HFFc6 (cell line): Measurements from ENCODE around the gene AFF1. TPM values are rescaled to one million over a fixed set of nuclear protein-coding genes. Genes with fewer than 3 reads are reported as not detected.

ENCODE experiments used
- DNase-seq: peaks from one replicate; pipeline ENCODE4 v3.0.0-alpha.2; 2018
- H3K27ac Mint-ChIP-seq: 2 replicates; pipeline ENCODE4 v1.8.0; 2020; ENCODE audit warnings: mild to moderate bottlenecking, mixed read lengths
- H3K27me3 Mint-ChIP-seq: 2 replicates; pipeline ENCODE4 v1.8.0; 2021; ENCODE audit warnings: mild to moderate bottlenecking, moderate library complexity, mixed read lengths; ENCODE audit not compliant: insufficient read depth
- H3K36me3 Mint-ChIP-seq: 2 replicates; pipeline ENCODE4 v1.8.0; 2021; ENCODE audit warnings: low read depth, mixed read lengths
- H3K4me1 Mint-ChIP-seq: 2 replicates; pipeline ENCODE4 v1.8.0; 2020; ENCODE audit warnings: low read depth, mixed read lengths
- H3K4me3 Mint-ChIP-seq: 2 replicates; pipeline ENCODE4 v1.8.0; 2020; ENCODE audit warnings: mild to moderate bottlenecking, moderate library complexity, mixed read lengths
- H3K9me3 Mint-ChIP-seq: 2 replicates; pipeline ENCODE4 v1.8.0; 2020; ENCODE audit warnings: mild to moderate bottlenecking, mixed read lengths
- CTCF ChIP-seq: fragments of 200-600 bp; sonication (generic); IDR thresholded peaks from 2 replicates; pipeline ENCODE4 v1.5.0; 2021; ENCODE audit warnings: antibody characterized with exemption, mild to moderate bottlenecking
- total RNA-seq, 6 experiments: library from RNA; stranded (reverse); fragmentation: NEBNext Ultra II Directional; extraction: Animal tissue kit (Norgen Biotek cat#: 25700); gene quantifications; 2 replicates in 1 of 6; 3 replicates in 5 of 6; pipeline ENCODE4 v1.2.3, GENCODE V29; 2021

Gene AFF1
- total RNA-seq, 6 experiments from 2014 or later = 28.3 to 43.6 (median 32.8) TPM

GRCh38 chr4:86935853-86936733 lies 1.3 kb downstream of the AFF1 start:
- DNase-seq = peak; percentile 62
- Mint-ChIP-seq H3K27ac (peak overlapping the region; percentile 85), H3K4me1 (peaks cover 60% of the 10 kb centered on the region), H3K4me3 (peak overlapping the region; percentile 89), H3K27me3 (peaks cover 3% of the 10 kb centered on the region), H3K9me3 (no peaks in the 10 kb centered on the region), H3K36me3 (no peaks in the 10 kb centered on the region; the same call in 1 of the 2 replicates)
- TF ChIP-seq CTCF = no peak

- H3K4me3 Mint-ChIP-seq = peak overlapping the region; percentile 5; the same call in 1 of the 2 replicates
- H3K36me3 Mint-ChIP-seq = no peaks in the 10 kb centered on the region
- H3K27ac Mint-ChIP-seq = peak overlapping the region; percentile 3; the same call in 1 of the 2 replicates
These were observed 4.1 kb downstream of the AFF1 start for GRCh38 chr4:86938771-86939520.

GRCh38 chr4:86939729-86940575 lies 5.1 kb downstream of the AFF1 start:
- Mint-ChIP-seq H3K27ac (peak overlapping the region; percentile 43), H3K36me3 (no peaks in the 10 kb centered on the region), H3K27me3 (peaks cover 3% of the 10 kb centered on the region; the same call in 1 of the 2 replicates), H3K9me3 (no peaks in the 10 kb centered on the region), H3K4me1 (peaks cover 67% of the 10 kb centered on the region), H3K4me3 (no peak overlapping the region)
- peak; percentile 27 for DNase-seq
- no peak for TF ChIP-seq CTCF

More at GRCh38 chr4:86938771-86939520, 4.1 kb downstream of the AFF1 start:
- H3K27me3 Mint-ChIP-seq = peaks cover 3% of the 10 kb centered on the region
- H3K4me1 Mint-ChIP-seq = peaks cover 66% of the 10 kb centered on the region
- no peak for DNase-seq
- no peaks in the 10 kb centered on the region for H3K9me3 Mint-ChIP-seq
- TF ChIP-seq CTCF = no peak

GRCh38 chr4:86940920-86941460 lies 6.2 kb downstream of the AFF1 start:
- DNase-seq = no peak
- Mint-ChIP-seq H3K4me1 (peaks cover 62% of the 10 kb centered on the region), H3K9me3 (no peaks in the 10 kb centered on the region), H3K27me3 (no peaks in the 10 kb centered on the region), H3K36me3 (no peaks in the 10 kb centered on the region), H3K27ac (no peak overlapping the region), H3K4me3 (no peak overlapping the region)
- no peak for TF ChIP-seq CTCF

GRCh38 chr4:86942185-86942666 lies 7.4 kb downstream of the AFF1 start:
- Mint-ChIP-seq H3K36me3 (no peaks in the 10 kb centered on the region), H3K9me3 (no peaks in the 10 kb centered on the region), H3K27ac (peak overlapping the region; percentile 13; the same call in 1 of the 2 replicates), H3K4me1 (peaks cover 56% of the 10 kb centered on the region), H3K4me3 (no peak overlapping the region), H3K27me3 (no peaks in the 10 kb centered on the region)
- peak; percentile 57 for DNase-seq
- no peak for TF ChIP-seq CTCF
